NCI-H2029 (cell line): ENCODE results near the gene BMPR2.
"Not testable (repeated sequence)": the region's sequence is repeated elsewhere in the genome, so short reads cannot be mapped to it uniquely, and the experiment has no call there.

Experiments used
- DNase-seq: peaks from one replicate; lab custom pipeline; 2025; lab: John Stamatoyannopoulos, UW

Gene BMPR2

GRCh38 chr2:202452744-202453143, 76.6 kb downstream of the BMPR2 start:
- no peak for DNase-seq

GRCh38 chr2:202454536-202454935, 78.4 kb downstream of the BMPR2 start:
- no peak for DNase-seq

- no peak for DNase-seq
Measured at GRCh38 chr2:202455114-202455513, 79.0 kb downstream of the BMPR2 start.

GRCh38 chr2:202460119-202460518, 84.0 kb downstream of the BMPR2 start:
- no peak for DNase-seq

GRCh38 chr2:202479090-202479489, 103.0 kb downstream of the BMPR2 start:
- peak; percentile 14 for DNase-seq

- DNase-seq, result no peak
Measured at GRCh38 chr2:202479610-202480009, 103.5 kb downstream of the BMPR2 start.

GRCh38 chr2:202486351-202486750, 110.2 kb downstream of the BMPR2 start:
- no peak for DNase-seq

GRCh38 chr2:202488671-202489070, 112.5 kb downstream of the BMPR2 start:
- no peak for DNase-seq

GRCh38 chr2:202490479-202490878, 114.4 kb downstream of the BMPR2 start:
- no peak for DNase-seq

- DNase-seq, result peak; percentile 1
Measured at GRCh38 chr2:202491514-202491913, 115.4 kb downstream of the BMPR2 start.

GRCh38 chr2:202494300-202495229, 118.4 kb downstream of the BMPR2 start:
- peak; percentile 72 for DNase-seq

- no peak for DNase-seq
Measured at GRCh38 chr2:202495230-202495604, 119.1 kb downstream of the BMPR2 start.

- not testable (repeated sequence) for DNase-seq
Measured at GRCh38 chr2:202496835-202497472, 120.8 kb downstream of the BMPR2 start.

GRCh38 chr2:202497473-202497866, 121.3 kb downstream of the BMPR2 start:
- DNase-seq, result not testable (repeated sequence)

- DNase-seq, result not testable (repeated sequence)
Measured at GRCh38 chr2:202499841-202500240, 123.7 kb downstream of the BMPR2 start.

- not testable (repeated sequence) for DNase-seq
Measured at GRCh38 chr2:202503276-202503675, 127.1 kb downstream of the BMPR2 start.

GRCh38 chr2:202508686-202509085, 132.6 kb downstream of the BMPR2 start:
- no peak for DNase-seq

- no peak for DNase-seq
Measured at GRCh38 chr2:202510911-202511310, 134.8 kb downstream of the BMPR2 start.

GRCh38 chr2:202512176-202512575, 136.0 kb downstream of the BMPR2 start:
- no peak for DNase-seq

GRCh38 chr2:202514732-202515131, 138.6 kb downstream of the BMPR2 start:
- DNase-seq, result no peak

GRCh38 chr2:202519453-202519852, 143.3 kb downstream of the BMPR2 start:
- no peak for DNase-seq

GRCh38 chr2:202521470-202521869, 145.3 kb downstream of the BMPR2 start:
- DNase-seq, result no peak

- DNase-seq, result no peak
Measured at GRCh38 chr2:202529389-202529788, 153.3 kb downstream of the BMPR2 start.
